ENCODE measurements around the gene NEU4.

Gene NEU4

GRCh38 chr2:241862093-241862492 lies 53.1 kb downstream of the NEU4 start:
- no peak for TF ChIP-seq SUZ12 (IDR thresholded peaks at IDR 0.05)
- no peak for TF ChIP-seq SP1 (IDR thresholded peaks at IDR 0.05)
- no peak for TF ChIP-seq FOXK2 (IDR thresholded peaks at IDR 0.05)
- TF ChIP-seq ZNF384 (IDR thresholded peaks at IDR 0.05): no peak
- no peak for TF ChIP-seq CTBP1 (IDR thresholded peaks at IDR 0.05; ENCODE audit: borderline replicate concordance)
- TF ChIP-seq PKNOX1 (IDR thresholded peaks at IDR 0.05): no peak
- TF ChIP-seq TARDBP (IDR thresholded peaks at IDR 0.05): no peak
- TF ChIP-seq NFRKB (IDR thresholded peaks at IDR 0.05): no peak
- TF ChIP-seq ARNT (IDR thresholded peaks at IDR 0.05): no peak
- TF ChIP-seq FOXA1 (IDR thresholded peaks at IDR 0.05): no peak
- no peak for TF ChIP-seq L3MBTL2 (conservative IDR thresholded peaks at IDR 0.05)
- no peak for TF ChIP-seq HDGF (IDR thresholded peaks at IDR 0.05; ENCODE audit: borderline replicate concordance)
- TF ChIP-seq BHLHE40 (IDR thresholded peaks at IDR 0.05; ENCODE audit: borderline replicate concordance): no peak
- TF ChIP-seq ELF4 (IDR thresholded peaks at IDR 0.05): no peak
- no peak for TF ChIP-seq FOXM1 (IDR thresholded peaks at IDR 0.05; ENCODE audit: borderline replicate concordance)
- no peak for TF ChIP-seq LEF1 (IDR thresholded peaks at IDR 0.05; ENCODE audit: borderline replicate concordance)
- ChIA-PET CTCF (no interaction called here), POLR2A (no interaction called here)
- no peak for DNase-seq (ENCODE audit: extremely low spot score)

- CTCF ChIA-PET: no interaction called here
- TF ChIP-seq FOXA1 (IDR thresholded peaks at IDR 0.05) (no peak), FOXM1 (IDR thresholded peaks at IDR 0.05; ENCODE audit: borderline replicate concordance) (no peak), PKNOX1 (IDR thresholded peaks at IDR 0.05) (no peak), ZNF384 (IDR thresholded peaks at IDR 0.05) (no peak), TARDBP (IDR thresholded peaks at IDR 0.05) (no peak), FOXK2 (IDR thresholded peaks at IDR 0.05) (no peak), L3MBTL2 (conservative IDR thresholded peaks at IDR 0.05) (no peak), SP1 (IDR thresholded peaks at IDR 0.05) (no peak), NFRKB (IDR thresholded peaks at IDR 0.05) (no peak), HDGF (IDR thresholded peaks at IDR 0.05; ENCODE audit: borderline replicate concordance) (no peak), LEF1 (IDR thresholded peaks at IDR 0.05; ENCODE audit: borderline replicate concordance) (no peak), ELF4 (IDR thresholded peaks at IDR 0.05) (no peak), ARNT (IDR thresholded peaks at IDR 0.05) (no peak), SUZ12 (IDR thresholded peaks at IDR 0.05) (no peak), BHLHE40 (IDR thresholded peaks at IDR 0.05; ENCODE audit: borderline replicate concordance) (no peak), CTBP1 (IDR thresholded peaks at IDR 0.05; ENCODE audit: borderline replicate concordance) (no peak)
Measured at GRCh38 chr2:241862775-241863535, 54.0 kb downstream of the NEU4 start.

GRCh38 chr2:241863536-241863954 lies 54.6 kb downstream of the NEU4 start:
- POLR2A ChIA-PET: no interaction called here

More at GRCh38 chr2:241862775-241863535, 54.0 kb downstream of the NEU4 start:
- POLR2A ChIA-PET: no interaction called here
- DNase-seq (ENCODE audit: extremely low spot score): no peak

GRCh38 chr2:241864168-241864849 lies 55.3 kb downstream of the NEU4 start:
- ChIA-PET POLR2A (no interaction called here), CTCF (no interaction called here)
- no peak for DNase-seq (ENCODE audit: extremely low spot score)
- no peak for TF ChIP-seq ARNT (IDR thresholded peaks at IDR 0.05)
- no peak for TF ChIP-seq LEF1 (IDR thresholded peaks at IDR 0.05; ENCODE audit: borderline replicate concordance)
- TF ChIP-seq TARDBP (IDR thresholded peaks at IDR 0.05): no peak
- TF ChIP-seq SUZ12 (IDR thresholded peaks at IDR 0.05): no peak
- TF ChIP-seq FOXK2 (IDR thresholded peaks at IDR 0.05): no peak
- no peak for TF ChIP-seq HDGF (IDR thresholded peaks at IDR 0.05; ENCODE audit: borderline replicate concordance)
- no peak for TF ChIP-seq ZNF384 (IDR thresholded peaks at IDR 0.05)
- no peak for TF ChIP-seq ELF4 (IDR thresholded peaks at IDR 0.05)
- TF ChIP-seq NFRKB (IDR thresholded peaks at IDR 0.05): no peak
- no peak for TF ChIP-seq FOXM1 (IDR thresholded peaks at IDR 0.05; ENCODE audit: borderline replicate concordance)
- TF ChIP-seq CTBP1 (IDR thresholded peaks at IDR 0.05; ENCODE audit: borderline replicate concordance): no peak
- TF ChIP-seq BHLHE40 (IDR thresholded peaks at IDR 0.05; ENCODE audit: borderline replicate concordance): no peak

More at GRCh38 chr2:241863536-241863954, 54.6 kb downstream of the NEU4 start:
- TF ChIP-seq PKNOX1 (IDR thresholded peaks at IDR 0.05) (no peak), TARDBP (IDR thresholded peaks at IDR 0.05) (no peak), SUZ12 (IDR thresholded peaks at IDR 0.05) (no peak), NFRKB (IDR thresholded peaks at IDR 0.05) (no peak), L3MBTL2 (conservative IDR thresholded peaks at IDR 0.05) (no peak), LEF1 (IDR thresholded peaks at IDR 0.05; ENCODE audit: borderline replicate concordance) (no peak), ZNF384 (IDR thresholded peaks at IDR 0.05) (no peak), HDGF (IDR thresholded peaks at IDR 0.05; ENCODE audit: borderline replicate concordance) (no peak), BHLHE40 (IDR thresholded peaks at IDR 0.05; ENCODE audit: borderline replicate concordance) (no peak), SP1 (IDR thresholded peaks at IDR 0.05) (no peak), FOXM1 (IDR thresholded peaks at IDR 0.05; ENCODE audit: borderline replicate concordance) (no peak), ARNT (IDR thresholded peaks at IDR 0.05) (no peak), CTBP1 (IDR thresholded peaks at IDR 0.05; ENCODE audit: borderline replicate concordance) (no peak), ELF4 (IDR thresholded peaks at IDR 0.05) (no peak), FOXA1 (IDR thresholded peaks at IDR 0.05) (no peak), FOXK2 (IDR thresholded peaks at IDR 0.05) (no peak)
- CTCF ChIA-PET: no interaction called here
- no peak for DNase-seq (ENCODE audit: extremely low spot score)

- ChIA-PET CTCF (no interaction called here), POLR2A (no interaction called here)
- no peak for TF ChIP-seq ARNT (IDR thresholded peaks at IDR 0.05)
- TF ChIP-seq HDGF (IDR thresholded peaks at IDR 0.05; ENCODE audit: borderline replicate concordance): no peak
- TF ChIP-seq CTBP1 (IDR thresholded peaks at IDR 0.05; ENCODE audit: borderline replicate concordance): no peak
- TF ChIP-seq L3MBTL2 (conservative IDR thresholded peaks at IDR 0.05): no peak
- no peak for TF ChIP-seq SP1 (IDR thresholded peaks at IDR 0.05)
- no peak for DNase-seq (ENCODE audit: extremely low spot score)
Measured at GRCh38 chr2:241864850-241865213, 55.8 kb downstream of the NEU4 start.

All from HEK293T (cell line).